Measurements from ENCODE around the gene CKAP4. TPM values are rescaled to one million over a fixed set of nuclear protein-coding genes. Genes with fewer than 3 reads are reported as not detected.

Gene CKAP4
- total and polyA plus RNA-seq, 9 of the 15 experiments (the other 6 are each of a cell fraction or from before 2014, with no cell fraction given) = 0.08 to 0.20 TPM; not detected in 7

DNA sequence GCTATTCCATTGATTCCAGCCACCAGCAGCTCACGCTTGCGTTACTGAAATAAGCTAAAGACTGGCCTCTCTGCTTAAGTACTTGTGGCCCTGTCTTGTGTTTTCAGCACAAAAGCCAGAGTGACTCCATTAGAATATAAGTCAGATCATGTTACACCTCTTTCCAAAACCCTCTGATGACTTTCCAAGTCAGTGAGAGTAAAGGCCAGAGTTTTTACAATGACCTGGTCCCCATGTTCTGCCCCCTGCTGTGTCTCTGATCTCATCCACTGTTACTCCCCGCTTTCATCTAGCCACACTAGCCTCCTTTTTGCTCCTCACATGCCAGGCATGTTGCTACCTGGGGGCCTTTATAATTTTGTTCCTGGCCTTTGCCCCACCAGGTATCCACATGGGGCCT lies 6.9 kb upstream of the CKAP4 start:
- in situ Hi-C loops (cut with MboI) = no loop called here
- FAIRE-seq = no peak
- H2AFZ ChIP-seq (ENCODE audit: low read depth, low read length) = no peak overlapping the region
- no peak for DNase-seq (ENCODE audit: extremely low read depth in 1 of 4, low spot score in 3 of 4)
- 0% methylated on average over 3 of the region's 3 CpGs for WGBS (ENCODE audit: insufficient coverage, low coverage, missing lambda C conversion rate)
- no peak for ATAC-seq
- TF ChIP-seq TBL1XR1 (IDR thresholded peaks at IDR 0.05; ENCODE audit: low read length in 2 of 2) (no peak), LARP7 (IDR thresholded peaks at IDR 0.05) (no peak), CREBBP (IDR thresholded peaks at IDR 0.05; ENCODE audit: low read depth, low read length) (no peak), ZFP91 (CRISPR knock-in tag; IDR thresholded peaks at IDR 0.05) (no peak), ZNF764 (CRISPR knock-in tag; IDR thresholded peaks at IDR 0.05; ENCODE audit: low read depth) (no peak), HDAC8 (tag; IDR thresholded peaks at IDR 0.05) (no peak)
- TF ChIP-seq, protein P1, sequence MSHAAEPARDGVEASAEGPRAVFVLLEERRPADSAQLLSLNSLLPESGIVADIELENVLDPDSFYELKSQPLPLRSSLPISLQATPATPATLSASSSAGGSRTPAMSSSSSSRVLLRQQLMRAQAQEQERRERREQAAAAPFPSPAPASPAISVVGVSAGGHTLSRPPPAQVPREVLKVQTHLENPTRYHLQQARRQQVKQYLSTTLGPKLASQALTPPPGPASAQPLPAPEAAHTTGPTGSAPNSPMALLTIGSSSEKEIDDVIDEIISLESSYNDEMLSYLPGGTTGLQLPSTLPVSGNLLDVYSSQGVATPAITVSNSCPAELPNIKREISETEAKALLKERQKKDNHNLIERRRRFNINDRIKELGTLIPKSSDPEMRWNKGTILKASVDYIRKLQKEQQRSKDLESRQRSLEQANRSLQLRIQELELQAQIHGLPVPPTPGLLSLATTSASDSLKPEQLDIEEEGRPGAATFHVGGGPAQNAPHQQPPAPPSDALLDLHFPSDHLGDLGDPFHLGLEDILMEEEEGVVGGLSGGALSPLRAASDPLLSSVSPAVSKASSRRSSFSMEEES (CRISPR knock-in tag; IDR thresholded peaks at IDR 0.05) = no peak
- TF ChIP-seq, protein P2, sequence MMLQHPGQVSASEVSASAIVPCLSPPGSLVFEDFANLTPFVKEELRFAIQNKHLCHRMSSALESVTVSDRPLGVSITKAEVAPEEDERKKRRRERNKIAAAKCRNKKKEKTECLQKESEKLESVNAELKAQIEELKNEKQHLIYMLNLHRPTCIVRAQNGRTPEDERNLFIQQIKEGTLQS (IDR thresholded peaks at IDR 0.05) = no peak
- TF ChIP-seq, protein P2 (CRISPR knock-in tag; conservative IDR thresholded peaks at IDR 0.05) = no peak
- TF ChIP-seq, protein P3, sequence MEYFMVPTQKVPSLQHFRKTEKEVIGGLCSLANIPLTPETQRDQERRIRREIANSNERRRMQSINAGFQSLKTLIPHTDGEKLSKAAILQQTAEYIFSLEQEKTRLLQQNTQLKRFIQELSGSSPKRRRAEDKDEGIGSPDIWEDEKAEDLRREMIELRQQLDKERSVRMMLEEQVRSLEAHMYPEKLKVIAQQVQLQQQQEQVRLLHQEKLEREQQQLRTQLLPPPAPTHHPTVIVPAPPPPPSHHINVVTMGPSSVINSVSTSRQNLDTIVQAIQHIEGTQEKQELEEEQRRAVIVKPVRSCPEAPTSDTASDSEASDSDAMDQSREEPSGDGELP (CRISPR knock-in tag; IDR thresholded peaks at IDR 0.05; ENCODE audit: borderline replicate concordance) = no peak
- no peaks in the 10 kb centered on the region for H3K9me3 ChIP-seq (replicated peaks; ENCODE audit: control insufficient read depth, insufficient read depth, low read depth, low read length)
- intact Hi-C loops (cut with micrococcal nuclease) = no loop called here
- no peak overlapping the region for H3K4me3 ChIP-seq
- H3K36me3 ChIP-seq (ENCODE audit: control insufficient read depth, insufficient read depth, low read length) = no peaks in the 10 kb centered on the region
- H3K27me3 ChIP-seq (ENCODE audit: control insufficient read depth in 2 of 2, insufficient read depth in 2 of 2, low read length in 2 of 2) = peaks cover 0 to 28% of the 10 kb centered on the region in 2 experiments; a peak in 3 of 5 replicates
- H3K79me2 ChIP-seq (ENCODE audit: control insufficient read depth, insufficient read depth, low read length) = no peaks in the 10 kb centered on the region
- no peak overlapping the region for H3K27ac ChIP-seq (ENCODE audit: extremely low read depth, low read depth, low read length)
- H3K4me2 ChIP-seq (ENCODE audit: insufficient read depth, low read length) = no peak overlapping the region
- BruUV-seq (replicated peaks) = no TSS peak
- CTCF ChIA-PET (ENCODE audit: low intra/inter-chr PET ratio) = interaction anchor here (0.7 kb wide), 1 partner anchor 120 kb away, joined by 3 read pairs; no protein-coding TSS in a partner anchor
- POLR2A ChIA-PET = interaction anchor here (0.6 to 0.8 kb wide), 2 partner anchors 15 to 29 kb away, joined by 3 to 4 read pairs; no protein-coding TSS in a partner anchor
- no peaks in the 10 kb centered on the region for H3K4me1 ChIP-seq (replicated peaks in 1 of 2; ENCODE audit: control insufficient read depth in 2 of 2, insufficient read depth in 2 of 2, low read length in 2 of 2)
- no peaks in the 10 kb centered on the region for H4K20me1 ChIP-seq (replicated peaks; ENCODE audit: control insufficient read depth, insufficient read depth, low read length)
- H3K9ac ChIP-seq (ENCODE audit: insufficient read depth in 1 of 2, low read depth in 2 of 2, low read length in 2 of 2) = no peak overlapping the region
- H3K9me1 ChIP-seq (ENCODE audit: control insufficient read depth, insufficient read depth, low read length) = no peaks in the 10 kb centered on the region

Data from K562 (cell line).